Fibroblast of mammary gland (primary cell): ENCODE data around the gene CNOT8.

Source experiments
- DNase-seq: peaks from one replicate; pipeline ENCODE4 v3.0.0-alpha.2; 2010; ENCODE audit warnings: low read depth
- H3K4me3 ChIP-seq: 2 replicates; pipeline ENCODE4 v1.5.1; 2011; ENCODE audit warnings: low read depth, mild to moderate bottlenecking, low read length, moderate library complexity; ENCODE audit not compliant: control insufficient read depth
- CTCF ChIP-seq: conservative IDR thresholded peaks from 2 replicates; pipeline ENCODE4 v1.5.1; 2011; ENCODE audit warnings: low read depth, low read length, inconsistent platforms; ENCODE audit not compliant: control insufficient read depth, insufficient read depth

CNOT8 gene

GRCh38 chr5:154858297-154858971 lies at the start of gene CNOT8:
Gene CNOT8, plus strand, starts transcription at chr5:154858627. Its CDS starts 4,652 bp downstream, at chr5:154863279.
- DNase-seq, result peak; percentile 97
- peak within 1 kb of the TSS; percentile 90 for H3K4me3 ChIP-seq
- no peak for TF ChIP-seq CTCF

GRCh38 chr5:154811239-154811638 lies 47.2 kb upstream of the CNOT8 start:
- TF ChIP-seq CTCF, result no peak
- no peak overlapping the region for H3K4me3 ChIP-seq
- DNase-seq, result no peak

GRCh38 chr5:154811653-154812465 lies 46.6 kb upstream of the CNOT8 start:
- peak; percentile 96 for TF ChIP-seq CTCF
- H3K4me3 ChIP-seq, result no peak overlapping the region
- peak; percentile 80 for DNase-seq

GRCh38 chr5:154813158-154813557 lies 45.3 kb upstream of the CNOT8 start:
- H3K4me3 ChIP-seq, result no peak overlapping the region
- no peak for TF ChIP-seq CTCF

GRCh38 chr5:154813736-154814135 lies 44.7 kb upstream of the CNOT8 start:
- DNase-seq, result no peak
- no peak for TF ChIP-seq CTCF
- H3K4me3 ChIP-seq, result no peak overlapping the region

More at GRCh38 chr5:154813158-154813557, 45.3 kb upstream of the CNOT8 start:
- no peak for DNase-seq

- no peak for DNase-seq
- no peak overlapping the region for H3K4me3 ChIP-seq
- TF ChIP-seq CTCF, result no peak
Measured at GRCh38 chr5:154815025-154815424, 43.4 kb upstream of the CNOT8 start.
